OCI-LY7 (cell line): ENCODE measurements around the gene NPC1. TPM values are rescaled to one million over a fixed set of nuclear protein-coding genes. Genes with fewer than 3 reads are reported as not detected.

Experiments used
- BruUV-seq: library from RNA; stranded (reverse); fragments of 400-500 nt; replicated peaks from 2 replicates; lab custom pipeline; 2021; lab: Mats Ljungman, UMichigan
- CTCF ChIA-PET: fragments of 300-600 bp; sonication (Branson Sonifier 250); formaldehyde crosslinking; loops from one replicate; lab custom pipeline; 2022; ENCODE audit warnings: antibody characterized with exemption; ENCODE audit not compliant: unreplicated experiment; lab: Charles Lee
- POLR2A ChIA-PET: fragments of 300-600 bp; sonication (Branson Sonifier 250); formaldehyde crosslinking; loops from one replicate; lab custom pipeline; 2022; ENCODE audit warnings: antibody characterized with exemption; lab: Charles Lee
- DNase-seq: peaks from one replicate; pipeline ENCODE4 v3.0.0-alpha.2; 2015; ENCODE audit warnings: low spot score
- H2AFZ ChIP-seq: fragments of 200-600 bp; sonication (generic), shearing (Covaris generic); 2 replicates; pipeline ENCODE4 v1.6.1; 2014; ENCODE audit warnings: mild to moderate bottlenecking, antibody characterized with exemption, low read length, moderate library complexity
- H3K27ac ChIP-seq: fragments of 200-600 bp; sonication (generic); 2 replicates; pipeline ENCODE4 v1.5.1; 2014; ENCODE audit warnings: mixed run types, low read depth, mild to moderate bottlenecking, moderate library complexity, low read length, inconsistent platforms; ENCODE audit not compliant: poor library complexity, severe bottlenecking
- H3K36me3 ChIP-seq: fragments of 200-600 bp; sonication (generic); 2 replicates; pipeline ENCODE4 v1.6.1; 2014; ENCODE audit warnings: mild to moderate bottlenecking, antibody characterized with exemption, low read length, moderate library complexity, mixed read lengths; ENCODE audit not compliant: insufficient read depth
- H3K4me1 ChIP-seq: fragments of 200-600 bp; sonication (generic); 2 replicates; pipeline ENCODE4 v1.5.1; 2014; ENCODE audit warnings: mild to moderate bottlenecking, low read length; ENCODE audit not compliant: insufficient read depth, poor library complexity, severe bottlenecking
- H3K4me2 ChIP-seq: fragments of 200-600 bp; sonication (generic); 2 replicates; pipeline ENCODE4 v1.6.1; 2014; ENCODE audit warnings: mild to moderate bottlenecking, low read length
- H3K4me3 ChIP-seq: fragments of 200-600 bp; sonication (generic); 2 replicates; pipeline ENCODE4 v1.5.1; 2014; ENCODE audit warnings: mild to moderate bottlenecking, low read depth, low read length; ENCODE audit not compliant: poor library complexity, severe bottlenecking
- H3K79me2 ChIP-seq: fragments of 200-600 bp; sonication (generic); 2 replicates; pipeline ENCODE4 v1.6.1; 2016; ENCODE audit warnings: low read depth, mild to moderate bottlenecking, low read length, moderate library complexity, mixed read lengths; ENCODE audit not compliant: insufficient read depth
- H3K9me2 ChIP-seq: fragments of 200-600 bp; sonication (generic); 2 replicates; pipeline ENCODE4 v1.6.1; 2016; ENCODE audit warnings: mild to moderate bottlenecking, low read length, mixed read lengths; ENCODE audit not compliant: insufficient read depth
- H3K9me3 ChIP-seq: fragments of 200-600 bp; sonication (generic); 2 replicates; pipeline ENCODE4 v1.6.1; 2014; ENCODE audit warnings: mild to moderate bottlenecking, mixed run types, low read length, mixed read lengths
- H4K20me1 ChIP-seq: fragments of 200-600 bp; sonication (generic); 2 replicates; pipeline ENCODE4 v1.6.1; 2014; ENCODE audit warnings: mild to moderate bottlenecking, antibody characterized with exemption, low read length, moderate library complexity, mixed read lengths; ENCODE audit not compliant: insufficient read depth
- CTCF ChIP-seq: fragments of 200-600 bp; sonication (generic); conservative IDR thresholded peaks from 2 replicates; pipeline ENCODE4 v1.5.1; 2014; ENCODE audit warnings: mild to moderate bottlenecking, antibody characterized with exemption, low read length, moderate library complexity, mixed read lengths
- EZH2phosphoT487 ChIP-seq: fragments of 200-600 bp; sonication (generic); IDR thresholded peaks from 2 replicates; pipeline ENCODE4 v1.6.1; 2018; ENCODE audit warnings: low read depth, borderline replicate concordance, mild to moderate bottlenecking, mixed run types, antibody characterized with exemption, low read length, moderate library complexity, mixed read lengths
- intact Hi-C: fragments of 100-400 bp; cut with micrococcal nuclease; formaldehyde crosslinking; loops from one replicate; pipeline ENCODE4 v1.10.0; 2022; ENCODE audit not compliant: unreplicated experiment
- total RNA-seq, 2 experiments: library from RNA; depleted of rRNA in 1 of 2; stranded (reverse); fragments of >200 nt in 1 of 2; shearing (Covaris generic) in 1 of 2; gene quantifications; 2 replicates each; pipeline ENCODE4 v1.2.3, GENCODE V29; 2014 to 2022

The NPC1 gene
- total RNA-seq, 2 experiments from 2014 or later = 26.0 to 38.9 TPM

GRCh38 chr18:23530195-23530594, 56.1 kb downstream of the NPC1 start:
- TF ChIP-seq EZH2phosphoT487 (no peak), CTCF (no peak)
- H2AFZ ChIP-seq = no peak overlapping the region
- peaks cover 98% of the 10 kb centered on the region for H3K36me3 ChIP-seq
- H4K20me1 ChIP-seq = no peaks in the 10 kb centered on the region
- no peak overlapping the region for H3K27ac ChIP-seq
- no peaks in the 10 kb centered on the region for H3K4me1 ChIP-seq
- DNase-seq = no peak
- H3K9me2 ChIP-seq = no peaks in the 10 kb centered on the region
- no peaks in the 10 kb centered on the region for H3K79me2 ChIP-seq
- intact Hi-C loops = no loop called here
- H3K9me3 ChIP-seq = no peaks in the 10 kb centered on the region
- H3K4me2 ChIP-seq = no peak overlapping the region
- BruUV-seq = no TSS peak
- ChIA-PET POLR2A (interaction anchor here (0.6 kb wide), 1 partner anchor 16 kb away, joined by 3 read pairs; no protein-coding TSS in a partner anchor), CTCF (no interaction called here)
- no peak overlapping the region for H3K4me3 ChIP-seq

- BruUV-seq = TSS peak; percentile 12
Observed at GRCh38 chr18:23529604-23530003, 56.7 kb downstream of the NPC1 start.

More at GRCh38 chr18:23529604-23530003, 56.7 kb downstream of the NPC1 start:
- intact Hi-C loops = no loop called here
- no peaks in the 10 kb centered on the region for H3K9me3 ChIP-seq
- no peak overlapping the region for H3K4me3 ChIP-seq
- no peaks in the 10 kb centered on the region for H3K4me1 ChIP-seq
- H3K4me2 ChIP-seq = no peak overlapping the region
- ChIA-PET POLR2A (interaction anchor here (0.6 kb wide), 1 partner anchor 17 kb away, joined by 3 read pairs; no protein-coding TSS in a partner anchor), CTCF (no interaction called here)
- no peak for DNase-seq
- H3K27ac ChIP-seq = no peak overlapping the region
- no peaks in the 10 kb centered on the region for H3K9me2 ChIP-seq
- H2AFZ ChIP-seq = no peak overlapping the region
- H3K79me2 ChIP-seq = no peaks in the 10 kb centered on the region
- H3K36me3 ChIP-seq = peaks cover 96% of the 10 kb centered on the region
- TF ChIP-seq EZH2phosphoT487 = no peak
- no peak for TF ChIP-seq CTCF
- H4K20me1 ChIP-seq = no peaks in the 10 kb centered on the region
